ENCODE measurements around the gene RNF130.
A peak's percentile ranks its signal among the peaks of the same experiment; 100 is the strongest.
"Not testable (repeated sequence)": the region's sequence is repeated elsewhere in the genome, so short reads cannot be mapped to it uniquely, and the experiment has no call there.

The RNF130 gene

DNA sequence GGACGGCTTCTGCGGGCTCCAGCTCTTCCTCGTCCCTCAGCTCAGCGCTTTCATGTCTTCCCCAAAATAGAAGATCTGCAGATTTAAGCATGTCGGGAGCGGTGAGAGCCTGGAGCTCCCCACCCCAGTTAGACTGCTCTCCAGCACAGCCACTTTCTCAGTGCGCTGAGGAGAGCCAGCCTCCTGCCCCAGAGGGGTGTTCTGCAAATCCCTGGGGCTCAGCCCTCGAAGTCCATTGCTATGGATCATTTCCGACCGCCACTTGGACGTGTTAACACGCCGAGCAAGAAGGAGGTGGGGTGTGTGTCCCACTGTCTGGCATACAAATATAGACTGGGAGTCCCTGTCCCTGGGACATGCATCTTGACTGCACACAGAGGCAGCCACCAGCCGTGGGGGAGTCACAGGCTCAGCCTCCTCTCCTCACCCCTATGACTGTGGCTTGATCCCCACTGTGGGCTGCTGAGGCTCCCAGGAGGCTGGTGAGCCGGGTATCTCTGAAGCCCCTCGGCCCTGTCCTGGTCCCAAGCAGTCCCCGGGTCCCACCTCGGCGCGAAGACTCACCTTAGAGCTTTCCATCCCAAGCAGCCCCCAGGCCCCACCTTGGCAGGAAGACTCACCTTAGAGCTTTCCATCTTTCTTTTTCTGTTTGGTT is 30.0 kb upstream of the RNF130 start:
- no peak for DNase-seq

- DNase-seq = no peak
Measured at GRCh38 chr5:180100621-180101450, 29.3 kb upstream of the RNF130 start.

DNA sequence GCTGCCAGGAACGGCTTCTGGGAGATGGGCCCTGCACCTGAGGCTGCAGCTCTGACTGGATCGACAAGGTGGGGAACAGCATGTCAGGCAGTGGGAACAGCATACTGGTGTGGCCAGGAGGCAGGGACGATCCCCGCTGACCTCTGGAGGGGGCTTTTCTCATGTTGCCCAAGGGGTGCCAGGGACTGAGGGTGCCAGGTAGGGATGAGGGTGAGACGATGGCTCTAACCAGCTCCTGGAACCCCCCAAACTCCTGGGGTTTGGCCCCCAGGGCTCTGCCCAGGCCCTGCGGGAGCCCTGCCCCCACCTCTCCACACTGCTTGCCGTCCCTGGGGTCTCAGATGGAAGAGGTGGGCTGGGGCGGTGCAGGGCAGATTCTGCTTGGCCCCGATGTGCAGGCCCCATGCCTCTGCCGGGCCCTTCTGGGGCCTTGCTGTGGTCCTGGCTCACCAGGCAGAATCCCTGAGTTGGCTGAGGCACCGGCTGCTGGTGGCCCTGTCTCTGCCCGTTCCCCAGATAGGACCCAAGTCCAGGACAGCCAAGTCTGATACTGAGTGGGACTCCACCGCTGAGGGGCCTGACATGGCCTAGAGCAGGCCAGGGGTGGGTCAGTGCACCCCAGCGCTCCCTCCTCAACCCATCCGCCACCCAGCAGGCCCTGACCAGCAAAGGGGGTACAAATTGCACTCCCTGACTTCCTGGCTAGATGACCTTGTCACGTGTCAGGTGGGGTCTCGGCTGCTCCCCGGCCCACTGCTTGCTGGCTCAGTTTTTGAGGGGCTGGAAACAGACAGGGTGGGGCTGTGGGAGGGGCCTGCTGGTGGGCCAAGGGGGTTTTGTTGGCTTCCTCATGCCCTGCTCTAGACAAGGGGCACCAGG is 28.4 kb upstream of the RNF130 start:
- no peak for DNase-seq

- no peak for DNase-seq
Measured at GRCh38 chr5:180098991-180099732, 27.6 kb upstream of the RNF130 start.

DNA sequence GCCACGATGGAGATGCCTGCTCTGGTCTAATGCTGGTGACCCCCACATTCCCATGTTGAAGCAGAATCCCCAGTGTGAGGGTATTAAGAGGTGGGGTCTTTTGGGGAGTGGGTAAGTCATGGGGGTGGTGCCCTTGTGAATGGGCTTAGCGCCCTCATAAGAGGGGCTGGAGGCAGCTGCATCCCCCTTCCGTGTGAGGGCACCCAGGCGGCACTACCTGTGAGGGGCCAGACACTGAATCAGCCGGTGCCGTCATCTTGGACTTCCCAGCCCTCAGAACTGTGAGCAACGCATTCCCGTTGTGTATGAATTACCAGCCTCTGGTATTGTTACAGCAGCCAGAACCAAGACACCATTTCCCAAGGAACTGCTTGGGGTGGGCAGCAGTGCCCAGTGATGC is 27.0 kb upstream of the RNF130 start:
- DNase-seq = no peak

- no peak for DNase-seq
Measured at GRCh38 chr5:180097926-180098325, 26.4 kb upstream of the RNF130 start.

- DNase-seq = no peak
Measured at GRCh38 chr5:180097163-180097894, 25.8 kb upstream of the RNF130 start.

DNA sequence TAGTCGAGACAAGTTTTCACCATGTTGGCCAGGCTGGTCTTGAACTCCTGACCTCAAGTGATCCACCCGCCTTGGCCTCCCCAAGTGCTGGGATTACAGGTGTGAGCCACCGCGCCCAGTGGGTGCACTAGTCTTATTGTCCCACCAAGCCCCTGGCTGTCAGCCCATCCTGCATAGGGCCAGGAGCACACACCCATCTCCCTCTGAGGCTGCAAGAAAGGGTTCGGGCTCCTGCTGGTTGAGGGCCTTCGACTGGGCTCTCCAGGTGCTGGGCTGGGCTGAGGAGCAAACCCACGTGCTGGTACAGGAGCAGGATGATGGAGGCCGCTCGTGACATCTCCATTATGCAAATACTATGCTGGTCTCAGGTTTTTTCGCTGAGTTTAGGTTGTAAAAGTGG is 25.1 kb upstream of the RNF130 start:
- DNase-seq = no peak

DNA sequence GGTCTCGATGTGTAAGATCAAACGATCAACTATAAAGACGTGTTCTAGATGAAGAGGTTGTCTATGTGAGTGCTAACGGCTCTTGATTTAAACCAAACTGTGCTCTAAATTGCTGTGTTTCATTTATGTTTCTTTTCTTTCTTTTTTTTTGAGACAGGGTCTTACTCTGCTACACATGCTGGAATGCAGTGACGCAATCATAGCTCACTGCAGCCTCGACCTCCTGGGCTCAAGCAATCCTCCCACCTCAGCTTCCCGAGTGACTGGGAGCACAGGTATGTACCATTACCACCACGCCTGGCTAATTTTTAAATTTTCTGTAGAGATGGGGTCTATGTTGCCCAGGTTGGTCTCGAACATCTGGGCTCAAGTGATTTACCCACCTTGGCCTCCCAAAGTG is 24.0 kb upstream of the RNF130 start:
- no peak for DNase-seq

DNA sequence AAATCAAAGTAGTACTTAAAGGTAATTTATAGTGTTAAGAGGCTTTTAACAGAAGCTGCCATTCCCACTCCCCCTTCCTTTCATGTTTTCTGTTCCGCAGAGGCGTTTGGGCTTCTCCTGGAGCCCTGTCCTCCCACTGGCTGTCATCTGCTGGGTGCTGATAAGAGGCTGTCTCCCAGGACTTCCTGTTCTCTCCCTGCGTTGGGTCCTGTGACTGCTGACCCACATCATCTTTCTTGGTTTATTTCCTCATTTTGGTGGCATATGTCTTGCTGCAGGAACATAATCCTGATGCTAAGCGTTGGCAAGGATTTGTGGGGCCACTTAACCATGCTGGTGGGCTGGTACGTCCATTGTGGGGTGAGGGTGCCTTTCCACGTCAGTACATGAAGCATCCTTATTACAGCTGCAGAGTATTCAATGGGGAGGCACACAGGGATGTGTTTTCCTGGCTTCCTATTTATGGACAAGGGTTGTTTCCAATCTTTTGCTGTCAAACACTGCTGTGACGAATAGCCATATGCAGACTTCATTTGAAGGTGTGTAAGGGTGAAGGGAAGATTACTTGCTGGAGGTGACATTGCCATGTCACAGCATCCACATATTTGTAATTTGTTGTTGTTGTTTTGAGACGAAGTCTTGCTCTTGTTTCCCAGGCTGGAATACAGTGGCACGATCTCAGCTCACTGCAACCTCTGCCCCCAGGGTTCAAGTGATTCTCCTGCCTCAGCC is 22.3 kb upstream of the RNF130 start:
- DNase-seq = no peak

- no peak for DNase-seq
Measured at GRCh38 chr5:180093241-180093640, 21.7 kb upstream of the RNF130 start.

- DNase-seq = no peak
Measured at GRCh38 chr5:180090769-180091546, 19.4 kb upstream of the RNF130 start.

GRCh38 chr5:180090098-180090768 is 18.7 kb upstream of the RNF130 start:
- peak; percentile 69 for DNase-seq

- not testable (repeated sequence) for DNase-seq
Measured at GRCh38 chr5:180089628-180090027, 18.1 kb upstream of the RNF130 start.

GRCh38 chr5:180088561-180088960 is 17.0 kb upstream of the RNF130 start:
- no peak for DNase-seq

DNA sequence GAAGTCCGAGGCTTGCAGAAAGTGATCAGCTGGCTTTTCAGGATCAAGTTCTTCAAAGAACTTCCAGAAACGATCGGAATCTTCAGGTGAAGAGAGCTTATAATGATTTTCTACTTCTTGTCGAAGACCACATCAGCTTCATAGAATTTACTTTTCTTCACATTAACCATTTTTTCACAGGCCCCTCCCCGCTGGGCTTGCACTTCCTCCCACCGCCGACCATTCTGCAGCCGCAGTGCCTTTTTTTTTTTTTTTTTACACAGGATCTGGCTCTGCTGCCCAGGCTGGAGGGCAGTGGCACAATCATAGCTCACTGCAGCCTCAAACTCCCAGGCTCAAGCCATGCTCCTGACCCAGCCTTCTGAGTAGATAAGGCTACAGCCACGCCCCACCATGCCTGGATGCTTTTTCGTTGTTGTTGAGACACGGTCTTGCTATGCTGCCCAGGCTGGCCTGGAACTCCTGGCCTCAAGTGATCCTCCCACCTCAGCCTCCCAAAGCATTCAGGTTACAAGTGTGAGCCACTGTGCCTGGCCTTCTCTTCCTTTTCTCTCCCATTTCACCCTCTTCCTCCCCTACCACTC is 15.3 kb upstream of the RNF130 start:
- no peak for DNase-seq

DNA sequence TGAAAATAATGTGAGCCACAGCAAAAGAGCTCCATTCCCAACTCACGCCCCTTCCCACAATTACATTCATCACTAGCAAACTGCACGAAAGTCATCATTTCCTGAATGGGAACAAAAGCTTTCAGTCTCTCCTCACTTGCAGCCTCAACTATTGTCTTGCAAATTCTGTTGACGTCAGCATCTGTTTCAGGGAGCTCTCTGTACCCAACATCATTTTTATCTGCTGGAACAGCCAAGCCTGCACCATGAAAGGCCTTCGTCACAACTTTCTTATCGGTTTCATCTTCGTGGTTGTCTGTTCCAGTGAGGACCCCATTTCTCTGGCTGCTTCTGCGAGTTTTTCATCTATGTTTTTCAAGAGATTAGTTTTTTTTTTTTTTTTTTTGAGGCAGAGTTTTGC is 14.3 kb upstream of the RNF130 start:
- no peak for DNase-seq

GRCh38 chr5:180084638-180085561 is 13.3 kb upstream of the RNF130 start:
- no peak for DNase-seq

All from activated T-cell treated with anti-CD3 and anti-CD28 coated beads for 4 hours (primary cell).